Activated CD4-positive, alpha-beta T cell treated with anti-CD3 and anti-CD28 coated beads for 4 hours (primary cell): ENCODE results near the gene NUP37.

ENCODE experiments used
- DNase-seq, 2 donors: peaks; one replicate each; pipeline ENCODE4 v3.0.0-alpha.2; 2020

NUP37 gene

GRCh38 chr12:102024765-102025164 lies 95.1 kb downstream of the NUP37 start:
- no peak for DNase-seq

DNA sequence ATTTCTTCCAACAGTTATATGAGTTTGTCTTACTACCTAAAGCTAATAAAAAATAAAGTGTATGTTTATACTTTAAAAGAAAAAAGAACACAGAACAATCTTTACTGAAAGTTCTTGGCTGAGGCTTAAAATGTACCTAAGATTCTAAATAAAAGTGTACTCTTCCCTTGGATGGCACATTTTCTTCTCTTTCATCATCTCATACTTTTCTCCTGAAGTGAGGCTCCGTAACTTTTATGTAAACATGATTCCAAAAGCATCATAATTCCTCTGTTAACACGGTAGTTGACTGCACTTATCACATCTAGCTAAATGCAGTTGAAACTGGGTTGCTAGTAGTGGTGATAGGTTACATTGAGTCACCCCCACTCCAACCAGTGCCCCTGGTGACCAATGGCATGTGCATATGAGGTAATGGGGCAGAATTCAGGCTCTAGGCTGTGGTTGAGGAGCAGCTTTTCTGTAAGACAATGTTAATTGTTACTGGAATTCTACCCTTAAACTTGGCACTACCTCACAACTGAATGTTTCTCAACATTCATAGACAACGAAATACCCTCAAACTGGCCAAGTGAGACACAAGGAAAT lies 96.5 kb downstream of the NUP37 start:
- DNase-seq: no peak
